Memory B cell (primary cell): Measurements from ENCODE around the gene MTRF1.
A peak's percentile ranks its signal among the peaks of the same experiment; 100 is the strongest.
"Not testable (repeated sequence)": the region's sequence is repeated elsewhere in the genome, so short reads cannot be mapped to it uniquely, and the experiment has no call there.

Source experiments
- ATAC-seq: fragments of 150-1000 bp; cut with Tn5 transposase; 2 replicates; pipeline ENCODE4 v1.10.0; 2021; ENCODE audit warnings: low read depth, mild to moderate bottlenecking, moderate library complexity
- DNase-seq, 2 donors: peaks; one replicate each; pipeline ENCODE4 v3.0.0; 2022; ENCODE audit warnings: low spot score in 2 of 2
- H3K27ac Mint-ChIP-seq: one replicate; pipeline ENCODE4 v1.8.0; 2022; ENCODE audit warnings: mild to moderate bottlenecking, moderate library complexity, mixed read lengths
- H3K27me3 Mint-ChIP-seq: one replicate; pipeline ENCODE4 v1.8.0; 2022; ENCODE audit warnings: mixed read lengths
- H3K36me3 Mint-ChIP-seq: one replicate; pipeline ENCODE4 v1.8.0; 2022; ENCODE audit warnings: mild to moderate bottlenecking, mixed read lengths
- H3K4me1 Mint-ChIP-seq: one replicate; pipeline ENCODE4 v1.8.0; 2022; ENCODE audit warnings: mixed read lengths
- H3K4me3 Mint-ChIP-seq: one replicate; pipeline ENCODE4 v1.8.0; 2022; ENCODE audit warnings: mild to moderate bottlenecking, moderate library complexity, mixed read lengths
- H3K9me3 Mint-ChIP-seq: one replicate; pipeline ENCODE4 v1.8.0; 2022; ENCODE audit warnings: mixed read lengths

MTRF1 gene

GRCh38 chr13:41193919-41194824 lies 69.2 kb downstream of the MTRF1 start, which contains the start of gene KBTBD7:
Gene KBTBD7 (minus strand): TSS chr13:41194569. CDS start chr13:41194257, 312 bp downstream.
- H3K36me3 Mint-ChIP-seq: peaks cover 14% of the 10 kb centered on the region
- no peaks in the 10 kb centered on the region for H3K9me3 Mint-ChIP-seq
- H3K27me3 Mint-ChIP-seq: no peaks in the 10 kb centered on the region
- peak; percentile 79 to 83 for DNase-seq
- H3K27ac Mint-ChIP-seq: peak within 1 kb of the TSS; percentile 89
- H3K4me3 Mint-ChIP-seq: peak within 1 kb of the TSS; percentile 93
- peaks cover 27% of the 10 kb centered on the region for H3K4me1 Mint-ChIP-seq
- ATAC-seq: peak; percentile 94

GRCh38 chr13:41193469-41193868 lies 69.9 kb downstream of the MTRF1 start:
- Mint-ChIP-seq H3K4me1 (peaks cover 21% of the 10 kb centered on the region), H3K36me3 (peaks cover 14% of the 10 kb centered on the region), H3K4me3 (peak overlapping the region; percentile 93), H3K27ac (no peak overlapping the region), H3K9me3 (no peaks in the 10 kb centered on the region), H3K27me3 (no peaks in the 10 kb centered on the region)
- DNase-seq (no peak), ATAC-seq (no peak)

- H3K4me3 Mint-ChIP-seq: no peak overlapping the region
- no peak overlapping the region for H3K27ac Mint-ChIP-seq
- ATAC-seq: no peak
- no peaks in the 10 kb centered on the region for H3K9me3 Mint-ChIP-seq
- peaks cover 14% of the 10 kb centered on the region for H3K36me3 Mint-ChIP-seq
- no peaks in the 10 kb centered on the region for H3K27me3 Mint-ChIP-seq
- DNase-seq: no peak
- H3K4me1 Mint-ChIP-seq: peaks cover 12% of the 10 kb centered on the region
Measured at GRCh38 chr13:41188584-41188983, 74.8 kb downstream of the MTRF1 start.

- Mint-ChIP-seq H3K36me3 (peaks cover 7% of the 10 kb centered on the region), H3K9me3 (no peaks in the 10 kb centered on the region), H3K4me3 (no peak overlapping the region), H3K4me1 (no peaks in the 10 kb centered on the region), H3K27me3 (no peaks in the 10 kb centered on the region), H3K27ac (no peak overlapping the region)
- no peak for DNase-seq
- no peak for ATAC-seq
Measured at GRCh38 chr13:41186481-41186880, 76.9 kb downstream of the MTRF1 start.

GRCh38 chr13:41182231-41182630 lies 81.1 kb downstream of the MTRF1 start:
- no peak for ATAC-seq
- peaks cover 5% of the 10 kb centered on the region for H3K36me3 Mint-ChIP-seq
- no peaks in the 10 kb centered on the region for H3K9me3 Mint-ChIP-seq
- DNase-seq: no peak
- no peaks in the 10 kb centered on the region for H3K27me3 Mint-ChIP-seq
- no peak overlapping the region for H3K4me3 Mint-ChIP-seq
- no peaks in the 10 kb centered on the region for H3K4me1 Mint-ChIP-seq
- H3K27ac Mint-ChIP-seq: no peak overlapping the region

- Mint-ChIP-seq H3K27ac (no peak overlapping the region), H3K27me3 (no peaks in the 10 kb centered on the region), H3K36me3 (peaks cover 12% of the 10 kb centered on the region), H3K4me3 (no peak overlapping the region), H3K4me1 (no peaks in the 10 kb centered on the region), H3K9me3 (peaks cover 6% of the 10 kb centered on the region)
- ATAC-seq (no peak), DNase-seq (no peak)
Measured at GRCh38 chr13:41179593-41180250, 83.7 kb downstream of the MTRF1 start.

- no peak overlapping the region for H3K4me3 Mint-ChIP-seq
- peaks cover 8% of the 10 kb centered on the region for H3K9me3 Mint-ChIP-seq
- no peaks in the 10 kb centered on the region for H3K27me3 Mint-ChIP-seq
- DNase-seq: no peak
- no peak overlapping the region for H3K27ac Mint-ChIP-seq
- H3K4me1 Mint-ChIP-seq: no peaks in the 10 kb centered on the region
- no peak for ATAC-seq
- H3K36me3 Mint-ChIP-seq: peaks cover 14% of the 10 kb centered on the region
Measured at GRCh38 chr13:41178040-41178439, 85.3 kb downstream of the MTRF1 start.

GRCh38 chr13:41177616-41178015 lies 85.8 kb downstream of the MTRF1 start:
- H3K27ac Mint-ChIP-seq: no peak overlapping the region
- peaks cover 8% of the 10 kb centered on the region for H3K9me3 Mint-ChIP-seq
- no peaks in the 10 kb centered on the region for H3K4me1 Mint-ChIP-seq
- no peaks in the 10 kb centered on the region for H3K27me3 Mint-ChIP-seq
- ATAC-seq: no peak
- H3K36me3 Mint-ChIP-seq: peaks cover 17% of the 10 kb centered on the region
- DNase-seq: no peak
- no peak overlapping the region for H3K4me3 Mint-ChIP-seq

GRCh38 chr13:41175576-41175975 lies 87.8 kb downstream of the MTRF1 start:
- H3K36me3 Mint-ChIP-seq: peaks cover 21% of the 10 kb centered on the region
- not testable (repeated sequence) for H3K27me3 Mint-ChIP-seq, ATAC-seq, H3K9me3 Mint-ChIP-seq, DNase-seq, H3K27ac Mint-ChIP-seq, H3K4me3 Mint-ChIP-seq, H3K4me1 Mint-ChIP-seq
